ENCODE data around the gene RAD51B.

The RAD51B gene

DNA sequence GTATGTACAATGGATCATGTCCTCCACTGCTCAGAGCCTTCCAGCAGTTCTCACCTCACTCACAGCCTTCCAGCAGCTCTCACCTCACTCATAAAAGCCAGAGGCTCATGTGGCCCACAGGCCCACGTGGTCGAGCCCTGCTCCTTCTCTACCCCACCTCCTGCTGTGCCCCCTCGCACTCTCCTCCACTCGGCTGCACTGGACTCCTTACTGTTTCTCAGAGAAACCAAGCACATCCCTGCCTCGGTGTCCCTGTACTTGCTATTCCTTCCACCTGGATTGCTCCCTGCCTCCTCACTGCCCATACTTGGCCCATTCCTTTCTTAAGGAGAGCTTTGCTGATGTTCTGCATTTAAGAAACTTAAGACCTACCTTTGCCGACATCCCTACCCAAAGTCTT, 753.5 kb downstream of the RAD51B start:
- Histone ChIP-seq H3K27ac (ENCODE audit: low read depth, low read length) (no peak overlapping the region), H3K9ac (ENCODE audit: low read depth in 1 of 2, low read length in 2 of 2) (no peak overlapping the region), H3K27me3 (ENCODE audit: control insufficient read depth in 1 of 2, insufficient read depth in 2 of 2, low read length in 2 of 2) (no peaks in the 10 kb centered on the region), H3K4me1 (ENCODE audit: control insufficient read depth in 1 of 2, insufficient read depth in 2 of 2, low read length in 2 of 2) (peaks cover 21 to 23% of the 10 kb centered on the region in 2 donors), H3K9me3 (ENCODE audit: control insufficient read depth in 1 of 2, low read length in 2 of 2) (no peaks in the 10 kb centered on the region), H3K4me3 (ENCODE audit: low read depth in 1 of 2, low read length in 2 of 2) (no peak overlapping the region), H3K36me3 (ENCODE audit: control insufficient read depth in 1 of 2, insufficient read depth in 2 of 2, low read length in 2 of 2) (no peaks in the 10 kb centered on the region)

GRCh38 chr14:68573722-68574121, 754.1 kb downstream of the RAD51B start:
- Histone ChIP-seq H3K27ac (ENCODE audit: low read depth, low read length) (no peak overlapping the region), H3K27me3 (ENCODE audit: control insufficient read depth in 1 of 2, insufficient read depth in 2 of 2, low read length in 2 of 2) (no peaks in the 10 kb centered on the region), H3K4me1 (ENCODE audit: control insufficient read depth in 1 of 2, insufficient read depth in 2 of 2, low read length in 2 of 2) (peaks cover 23 to 26% of the 10 kb centered on the region in 2 donors), H3K9ac (ENCODE audit: low read depth in 1 of 2, low read length in 2 of 2) (no peak overlapping the region), H3K9me3 (ENCODE audit: control insufficient read depth in 1 of 2, low read length in 2 of 2) (no peaks in the 10 kb centered on the region), H3K36me3 (ENCODE audit: control insufficient read depth in 1 of 2, insufficient read depth in 2 of 2, low read length in 2 of 2) (no peaks in the 10 kb centered on the region), H3K4me3 (ENCODE audit: low read depth in 1 of 2, low read length in 2 of 2) (no peak overlapping the region)

DNA sequence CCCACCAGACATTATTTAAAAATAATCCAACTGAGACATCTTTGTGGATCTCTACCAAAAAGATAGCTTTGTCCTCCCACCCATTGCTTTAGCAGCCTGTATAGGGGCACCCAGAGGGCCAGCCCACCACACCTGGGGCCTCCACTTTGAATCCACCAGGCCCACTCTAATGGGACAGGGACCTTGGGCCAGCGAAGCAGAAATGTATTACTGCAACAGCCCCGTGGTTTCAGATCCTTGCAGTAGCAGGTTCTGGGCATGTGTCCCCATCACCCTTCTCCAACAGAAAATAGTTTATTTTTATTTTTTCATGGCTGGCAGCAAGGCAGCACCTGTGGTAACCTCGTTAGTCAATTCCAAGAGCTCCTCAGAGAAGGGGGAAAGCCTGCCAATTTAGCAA, 754.9 kb downstream of the RAD51B start:
- H3K27ac ChIP-seq (ENCODE audit: low read depth, low read length), result no peak overlapping the region

DNA sequence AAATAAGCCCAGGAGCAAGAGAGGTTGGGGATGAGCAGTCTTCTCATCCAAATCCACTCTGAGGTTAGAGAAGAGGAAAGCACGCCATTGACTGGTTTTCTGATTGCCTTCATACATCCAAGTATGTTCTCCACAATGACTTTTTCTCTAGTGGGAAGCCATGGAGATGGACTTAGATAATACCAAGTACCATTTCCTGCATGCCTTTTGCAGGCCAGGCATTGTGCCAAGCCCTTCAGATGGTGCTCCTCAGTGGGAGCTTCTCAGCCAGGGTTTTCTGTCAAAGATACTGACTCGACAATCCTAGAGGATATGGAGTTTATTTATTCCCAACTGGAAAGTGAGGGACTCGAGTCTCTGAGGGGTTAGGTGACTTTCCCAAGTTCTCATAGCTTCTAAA, 755.3 kb downstream of the RAD51B start:
- H3K4me3 ChIP-seq (ENCODE audit: low read depth in 1 of 2, low read length in 2 of 2), result no peak overlapping the region
- no peaks in the 10 kb centered on the region for H3K36me3 ChIP-seq (ENCODE audit: control insufficient read depth in 1 of 2, insufficient read depth in 2 of 2, low read length in 2 of 2)
- peaks cover 23 to 29% of the 10 kb centered on the region in 2 donors for H3K4me1 ChIP-seq (ENCODE audit: control insufficient read depth in 1 of 2, insufficient read depth in 2 of 2, low read length in 2 of 2)
- no peak overlapping the region for H3K9ac ChIP-seq (ENCODE audit: low read depth in 1 of 2, low read length in 2 of 2)
- H3K27me3 ChIP-seq (ENCODE audit: control insufficient read depth in 1 of 2, insufficient read depth in 2 of 2, low read length in 2 of 2), result no peaks in the 10 kb centered on the region
- no peaks in the 10 kb centered on the region for H3K9me3 ChIP-seq (ENCODE audit: control insufficient read depth in 1 of 2, low read length in 2 of 2)
- no peak overlapping the region for H3K27ac ChIP-seq (ENCODE audit: low read depth, low read length)

More for the DNA sequence above, 754.9 kb downstream of the RAD51B start:
- no peaks in the 10 kb centered on the region for H3K27me3 ChIP-seq (ENCODE audit: control insufficient read depth in 1 of 2, insufficient read depth in 2 of 2, low read length in 2 of 2)
- no peak overlapping the region for H3K4me3 ChIP-seq (ENCODE audit: low read depth in 1 of 2, low read length in 2 of 2)
- H3K4me1 ChIP-seq (ENCODE audit: control insufficient read depth in 1 of 2, insufficient read depth in 2 of 2, low read length in 2 of 2), result peaks cover 23 to 29% of the 10 kb centered on the region in 2 donors
- H3K36me3 ChIP-seq (ENCODE audit: control insufficient read depth in 1 of 2, insufficient read depth in 2 of 2, low read length in 2 of 2), result no peaks in the 10 kb centered on the region
- H3K9me3 ChIP-seq (ENCODE audit: control insufficient read depth in 1 of 2, low read length in 2 of 2), result no peaks in the 10 kb centered on the region
- H3K9ac ChIP-seq (ENCODE audit: low read depth in 1 of 2, low read length in 2 of 2), result no peak overlapping the region

GRCh38 chr14:68575426-68575825, 755.8 kb downstream of the RAD51B start:
- H3K4me3 ChIP-seq (ENCODE audit: low read depth in 1 of 2, low read length in 2 of 2), result no peak overlapping the region
- H3K9me3 ChIP-seq (ENCODE audit: control insufficient read depth in 1 of 2, low read length in 2 of 2), result no peaks in the 10 kb centered on the region
- H3K27ac ChIP-seq (ENCODE audit: low read depth, low read length), result no peak overlapping the region
- peaks cover 23 to 29% of the 10 kb centered on the region in 2 donors for H3K4me1 ChIP-seq (ENCODE audit: control insufficient read depth in 1 of 2, insufficient read depth in 2 of 2, low read length in 2 of 2)
- H3K27me3 ChIP-seq (ENCODE audit: control insufficient read depth in 1 of 2, insufficient read depth in 2 of 2, low read length in 2 of 2), result no peaks in the 10 kb centered on the region
- no peaks in the 10 kb centered on the region for H3K36me3 ChIP-seq (ENCODE audit: control insufficient read depth in 1 of 2, insufficient read depth in 2 of 2, low read length in 2 of 2)
- no peak overlapping the region for H3K9ac ChIP-seq (ENCODE audit: low read depth in 1 of 2, low read length in 2 of 2)

GRCh38 chr14:68576031-68576430, 756.5 kb downstream of the RAD51B start:
- Histone ChIP-seq H3K36me3 (ENCODE audit: control insufficient read depth in 1 of 2, insufficient read depth in 2 of 2, low read length in 2 of 2) (no peaks in the 10 kb centered on the region), H3K4me3 (ENCODE audit: low read depth in 1 of 2, low read length in 2 of 2) (no peak overlapping the region), H3K9me3 (ENCODE audit: control insufficient read depth in 1 of 2, low read length in 2 of 2) (no peaks in the 10 kb centered on the region), H3K27me3 (ENCODE audit: control insufficient read depth in 1 of 2, insufficient read depth in 2 of 2, low read length in 2 of 2) (no peaks in the 10 kb centered on the region), H3K4me1 (ENCODE audit: control insufficient read depth in 1 of 2, insufficient read depth in 2 of 2, low read length in 2 of 2) (peaks cover 23 to 29% of the 10 kb centered on the region in 2 donors), H3K9ac (ENCODE audit: low read depth in 1 of 2, low read length in 2 of 2) (no peak overlapping the region), H3K27ac (ENCODE audit: low read depth, low read length) (no peak overlapping the region)

- H3K36me3 ChIP-seq (ENCODE audit: control insufficient read depth in 1 of 2, insufficient read depth in 2 of 2, low read length in 2 of 2), result no peaks in the 10 kb centered on the region
- H3K27ac ChIP-seq (ENCODE audit: low read depth, low read length), result no peak overlapping the region
- no peaks in the 10 kb centered on the region for H3K27me3 ChIP-seq (ENCODE audit: control insufficient read depth in 1 of 2, insufficient read depth in 2 of 2, low read length in 2 of 2)
- H3K4me3 ChIP-seq (ENCODE audit: low read depth in 1 of 2, low read length in 2 of 2), result no peak overlapping the region
- H3K9ac ChIP-seq (ENCODE audit: low read depth in 1 of 2, low read length in 2 of 2), result no peak overlapping the region
- no peaks in the 10 kb centered on the region for H3K9me3 ChIP-seq (ENCODE audit: control insufficient read depth in 1 of 2, low read length in 2 of 2)
- peaks cover 23 to 29% of the 10 kb centered on the region in 2 donors for H3K4me1 ChIP-seq (ENCODE audit: control insufficient read depth in 1 of 2, insufficient read depth in 2 of 2, low read length in 2 of 2)
Observed at GRCh38 chr14:68576496-68577244, 757.1 kb downstream of the RAD51B start.

DNA sequence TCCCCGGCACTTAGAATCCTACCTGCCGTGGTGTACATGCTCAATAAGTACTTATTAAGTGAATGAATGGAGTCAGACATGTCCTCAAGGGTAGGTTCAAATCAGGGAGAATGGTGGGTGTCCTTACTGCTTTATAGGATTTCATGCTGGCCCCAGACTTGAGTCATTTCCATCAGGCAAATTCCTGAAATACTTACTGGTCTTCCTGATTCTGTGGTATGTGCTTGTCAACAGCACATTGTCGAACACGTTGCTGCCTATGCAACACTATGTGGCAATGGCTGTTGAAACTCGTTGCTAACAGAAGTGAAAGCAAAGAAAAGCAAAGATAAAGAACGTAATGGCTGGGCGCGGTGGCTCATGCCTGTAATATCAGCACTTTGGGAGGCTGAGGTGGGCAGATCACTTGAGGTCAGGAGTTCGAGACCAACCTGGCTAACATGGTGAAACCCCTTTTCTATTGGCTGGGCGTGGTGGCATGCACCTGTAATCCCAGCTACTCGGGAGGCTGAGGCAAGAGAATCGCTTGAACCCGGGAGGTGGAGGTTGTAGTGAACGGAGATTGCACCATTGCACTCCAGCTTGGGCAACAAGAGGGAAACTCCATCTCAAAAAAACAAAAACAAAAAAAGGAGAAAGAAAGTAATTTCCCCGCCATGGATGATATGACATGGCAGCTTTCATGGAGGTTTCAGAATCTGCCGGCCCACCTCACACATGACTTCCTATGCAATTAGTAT, 758.4 kb downstream of the RAD51B start:
- no peaks in the 10 kb centered on the region for H3K9me3 ChIP-seq (ENCODE audit: control insufficient read depth in 1 of 2, low read length in 2 of 2)
- no peaks in the 10 kb centered on the region for H3K27me3 ChIP-seq (ENCODE audit: control insufficient read depth in 1 of 2, insufficient read depth in 2 of 2, low read length in 2 of 2)
- no peak overlapping the region for H3K9ac ChIP-seq (ENCODE audit: low read depth in 1 of 2, low read length in 2 of 2)
- H3K27ac ChIP-seq (ENCODE audit: low read depth, low read length), result peak overlapping the region; percentile 15
- no peaks in the 10 kb centered on the region for H3K36me3 ChIP-seq (ENCODE audit: control insufficient read depth in 1 of 2, insufficient read depth in 2 of 2, low read length in 2 of 2)
- H3K4me3 ChIP-seq (ENCODE audit: low read depth in 1 of 2, low read length in 2 of 2), result no peak overlapping the region
- H3K4me1 ChIP-seq (ENCODE audit: control insufficient read depth in 1 of 2, insufficient read depth in 2 of 2, low read length in 2 of 2), result peaks cover 23 to 29% of the 10 kb centered on the region in 2 donors

DNA sequence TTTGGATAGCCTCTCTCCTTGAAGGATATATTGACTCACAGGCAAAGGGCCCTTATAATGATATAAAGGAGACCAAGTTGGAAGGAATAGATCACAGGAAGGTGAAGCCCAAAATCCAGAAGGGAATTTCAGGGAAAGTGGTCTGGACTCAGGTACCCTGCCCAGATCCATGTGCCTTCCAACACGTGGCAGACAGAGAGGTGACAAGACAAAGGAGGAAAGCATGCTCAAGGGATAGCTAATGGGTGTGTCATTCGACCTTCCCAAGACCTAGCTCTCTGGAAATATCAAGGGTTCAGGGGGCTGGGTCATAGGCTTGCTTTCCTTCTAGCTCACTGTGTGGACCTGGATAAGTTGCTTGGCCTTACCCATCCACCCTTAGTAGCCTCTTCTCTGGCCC, 759.0 kb downstream of the RAD51B start:
- no peaks in the 10 kb centered on the region for H3K27me3 ChIP-seq (ENCODE audit: control insufficient read depth in 1 of 2, insufficient read depth in 2 of 2, low read length in 2 of 2)
- H3K27ac ChIP-seq (ENCODE audit: low read depth, low read length), result no peak overlapping the region
- no peak overlapping the region for H3K4me3 ChIP-seq (ENCODE audit: low read depth in 1 of 2, low read length in 2 of 2)
- no peak overlapping the region for H3K9ac ChIP-seq (ENCODE audit: low read depth in 1 of 2, low read length in 2 of 2)
- no peaks in the 10 kb centered on the region for H3K9me3 ChIP-seq (ENCODE audit: control insufficient read depth in 1 of 2, low read length in 2 of 2)
- H3K4me1 ChIP-seq (ENCODE audit: control insufficient read depth in 1 of 2, insufficient read depth in 2 of 2, low read length in 2 of 2), result peaks cover 23 to 29% of the 10 kb centered on the region in 2 donors
- H3K36me3 ChIP-seq (ENCODE audit: control insufficient read depth in 1 of 2, insufficient read depth in 2 of 2, low read length in 2 of 2), result no peaks in the 10 kb centered on the region

DNA sequence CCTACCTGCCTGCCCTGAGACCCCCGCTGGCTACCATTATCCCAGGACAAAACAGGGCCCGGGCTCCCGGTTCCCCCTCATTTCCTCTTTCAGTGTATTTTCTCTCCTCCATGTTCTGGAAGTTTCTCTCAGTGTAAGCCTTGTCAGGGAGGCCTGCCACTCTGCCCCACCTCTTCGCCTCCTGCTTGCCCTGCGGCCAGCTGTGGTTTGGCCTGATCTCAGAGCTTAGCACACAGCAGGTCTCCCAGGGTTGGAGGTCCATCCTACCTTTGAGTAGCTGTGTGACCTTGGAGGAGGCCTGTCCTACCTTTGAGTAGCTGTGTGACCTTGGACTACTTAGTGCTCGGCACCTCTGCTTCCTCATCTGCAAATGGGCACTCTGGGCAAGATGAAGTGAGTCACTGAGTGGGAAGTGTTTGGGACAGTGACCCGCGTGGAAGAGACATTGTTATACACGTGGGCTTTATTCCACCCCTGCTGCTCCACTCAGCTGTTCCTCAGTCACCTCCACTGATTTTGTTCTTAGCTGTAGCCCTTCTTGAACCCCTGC, 760.6 kb downstream of the RAD51B start:
- no peak overlapping the region for H3K27ac ChIP-seq (ENCODE audit: low read depth, low read length)

More for the DNA sequence above, 760.6 kb downstream of the RAD51B start:
- H3K9me3 ChIP-seq (ENCODE audit: control insufficient read depth in 1 of 2, low read length in 2 of 2), result no peaks in the 10 kb centered on the region
- H3K9ac ChIP-seq (ENCODE audit: low read depth in 1 of 2, low read length in 2 of 2), result no peak overlapping the region
- H3K27me3 ChIP-seq (ENCODE audit: control insufficient read depth in 1 of 2, insufficient read depth in 2 of 2, low read length in 2 of 2), result no peaks in the 10 kb centered on the region
- peaks cover 16 to 29% of the 10 kb centered on the region in 2 donors for H3K4me1 ChIP-seq (ENCODE audit: control insufficient read depth in 1 of 2, insufficient read depth in 2 of 2, low read length in 2 of 2)
- no peak overlapping the region for H3K4me3 ChIP-seq (ENCODE audit: low read depth in 1 of 2, low read length in 2 of 2)
- no peaks in the 10 kb centered on the region for H3K36me3 ChIP-seq (ENCODE audit: control insufficient read depth in 1 of 2, insufficient read depth in 2 of 2, low read length in 2 of 2)
